GM04504 (cell line): ENCODE measurements around the gene WNT2B.

Experiments
- DNase-seq: peaks from one replicate; pipeline ENCODE4 v3.0.0-alpha.2; 2012; ENCODE audit warnings: low read depth

WNT2B gene

GRCh38 chr1:112575154-112575804, 66.5 kb downstream of the WNT2B start:
- peak; percentile 39 for DNase-seq

- no peak for DNase-seq
Observed at GRCh38 chr1:112576240-112576639, 67.5 kb downstream of the WNT2B start.
